GM23338 (cell line): Measurements from ENCODE around the gene CTSK. TPM values are rescaled to one million over a fixed set of nuclear protein-coding genes. Genes with fewer than 3 reads are reported as not detected.
A peak's percentile ranks its signal among the peaks of the same experiment; 100 is the strongest.

Experiments used
- ATAC-seq: fragments of 200-7000 bp; cut with Tn5 transposase; 3 replicates; pipeline ENCODE4 v1.9.1; 2020
- DNase-seq: peaks from one replicate; pipeline ENCODE4 v3.0.0-alpha.2; 2015; ENCODE audit warnings: low spot score
- H2AFZ ChIP-seq: fragments of 200-600 bp; sonication (generic); 2 replicates; pipeline ENCODE4 v1.8.0; 2016; ENCODE audit warnings: antibody characterized with exemption, mild to moderate bottlenecking, moderate library complexity
- H3F3A ChIP-seq: fragments of 200-600 bp; sonication (generic); replicated peaks from 2 replicates; pipeline ENCODE4 v1.8.0; 2017; ENCODE audit warnings: antibody characterized with exemption, mixed run types, low read depth
- H3K27ac ChIP-seq: fragments of 200-600 bp; sonication (generic); 2 replicates; pipeline ENCODE4 v1.6.1; 2016; ENCODE audit warnings: low read depth
- H3K27me3 ChIP-seq: fragments of 200-600 bp; sonication (generic); 2 replicates; pipeline ENCODE4 v1.8.0; 2016; ENCODE audit warnings: mild to moderate bottlenecking, mixed run types, moderate library complexity; ENCODE audit not compliant: insufficient read depth
- H3K36me3 ChIP-seq: fragments of 200-600 bp; sonication (generic); 2 replicates; pipeline ENCODE4 v1.8.0; 2016; ENCODE audit warnings: mild to moderate bottlenecking; ENCODE audit not compliant: insufficient read depth
- H3K4me1 ChIP-seq: fragments of 200-600 bp; sonication (generic); 2 replicates; pipeline ENCODE4 v1.8.0; 2016; ENCODE audit warnings: mild to moderate bottlenecking, moderate library complexity; ENCODE audit not compliant: insufficient read depth
- H3K4me2 ChIP-seq: fragments of 200-600 bp; sonication (generic); 2 replicates; pipeline ENCODE4 v1.7.1; 2017; ENCODE audit warnings: mixed run types
- H3K4me3 ChIP-seq: fragments of 200-600 bp; sonication (generic); 2 replicates; pipeline ENCODE4 v1.6.1; 2016; ENCODE audit warnings: mixed run types
- H3K79me2 ChIP-seq: fragments of 200-600 bp; sonication (generic); replicated peaks from 2 replicates; pipeline ENCODE4 v1.8.0; 2017; ENCODE audit warnings: mild to moderate bottlenecking; ENCODE audit not compliant: insufficient read depth
- H3K9me2 ChIP-seq: fragments of 200-600 bp; sonication (generic); 2 replicates; pipeline ENCODE4 v1.8.0; 2017; ENCODE audit not compliant: insufficient read depth
- H4K20me1 ChIP-seq: fragments of 200-600 bp; sonication (generic); replicated peaks from 2 replicates; pipeline ENCODE4 v1.8.0; 2017; ENCODE audit warnings: mild to moderate bottlenecking; ENCODE audit not compliant: insufficient read depth
- H3K27ac Mint-ChIP-seq: 2 replicates; pipeline ENCODE4 v1.8.0; 2020; ENCODE audit warnings: inconsistent platforms, mild to moderate bottlenecking, moderate library complexity, mixed read lengths
- H3K27me3 Mint-ChIP-seq: 3 replicates; pipeline ENCODE4 v1.8.0; 2022; ENCODE audit warnings: low read depth, mild to moderate bottlenecking, moderate library complexity, mixed read lengths, inconsistent platforms; ENCODE audit not compliant: insufficient read depth, poor library complexity
- H3K36me3 Mint-ChIP-seq: 3 replicates; pipeline ENCODE4 v1.8.0; 2021; ENCODE audit warnings: low read depth, mild to moderate bottlenecking, inconsistent platforms, moderate library complexity, mixed read lengths
- H3K4me1 Mint-ChIP-seq: 3 replicates; pipeline ENCODE4 v1.8.0; 2020; ENCODE audit warnings: mild to moderate bottlenecking, inconsistent platforms, mixed read lengths
- H3K4me3 Mint-ChIP-seq: 3 replicates; pipeline ENCODE4 v1.8.0; 2021; ENCODE audit warnings: moderate library complexity, mild to moderate bottlenecking, inconsistent platforms, mixed read lengths
- H3K9me3 Mint-ChIP-seq: 3 replicates; pipeline ENCODE4 v1.8.0; 2020; ENCODE audit warnings: moderate library complexity, mild to moderate bottlenecking, inconsistent platforms, mixed read lengths
- CREB1 ChIP-seq: fragments of 250-450 bp; sonication (Bioruptor Pico); IDR thresholded peaks from 2 replicates; pipeline ENCODE4 v1.5.0; 2020; ENCODE audit warnings: low read depth, mild to moderate bottlenecking, moderate library complexity
- EZH2 ChIP-seq: fragments of 200-600 bp; sonication (generic); IDR thresholded peaks from one replicate; pipeline ENCODE4 v1.8.0; 2017; ENCODE audit warnings: antibody characterized with exemption, mild to moderate bottlenecking, low read depth; ENCODE audit not compliant: unreplicated experiment
- EZH2phosphoT487 ChIP-seq: fragments of 200-600 bp; sonication (generic); IDR thresholded peaks from one replicate; pipeline ENCODE4 v1.8.1; 2018; ENCODE audit warnings: antibody characterized with exemption; ENCODE audit not compliant: unreplicated experiment
- JUNB ChIP-seq: IDR thresholded peaks from one replicate; pipeline ENCODE4 v1.6.1; 2016; ENCODE audit warnings: antibody characterized with exemption; ENCODE audit not compliant: unreplicated experiment
- NANOG ChIP-seq: IDR thresholded peaks from 2 replicates; pipeline ENCODE4 v1.6.1; 2016; ENCODE audit warnings: antibody characterized with exemption, borderline replicate concordance
- POLR2AphosphoS5 ChIP-seq: IDR thresholded peaks from 2 replicates; pipeline ENCODE4 v1.6.1; 2016; ENCODE audit warnings: antibody characterized with exemption, low read depth
- STAT1 ChIP-seq: IDR thresholded peaks from one replicate; pipeline ENCODE4 v1.6.1; 2016; ENCODE audit warnings: antibody characterized with exemption; ENCODE audit not compliant: unreplicated experiment
- ZNF114 ChIP-seq: fragments of 250-450 bp; sonication (Bioruptor Pico); IDR thresholded peaks from 2 replicates; pipeline ENCODE4 v1.5.0; 2020; ENCODE audit warnings: mild to moderate bottlenecking, moderate library complexity
- ZNF331 ChIP-seq: fragments of 250-450 bp; sonication (Bioruptor Pico); IDR thresholded peaks from 2 replicates; pipeline ENCODE4 v1.5.0; 2020; ENCODE audit warnings: low read depth, mild to moderate bottlenecking, moderate library complexity
- polyA plus RNA-seq: library from polyadenylated mRNA; unstranded; fragments of >200 nt; fragmentation: Nextera tagmentation; extraction: Ambion mirVana; gene quantifications from 2 replicates; pipeline ENCODE4 v1.2.1, GENCODE V29; 2016
- total RNA-seq: library from RNA; depleted of rRNA; stranded (reverse); fragments of >200 nt; shearing (Covaris generic); gene quantifications from 2 replicates; pipeline ENCODE4 v1.2.3, GENCODE V29; 2014
- TF ChIP-seq, protein P1 (sequence below), 2 experiments: fragments of 200-600 bp in 1 of 2; sonication (generic) in 1 of 2; conservative IDR thresholded peaks; 2 replicates each; pipeline versions ENCODE4 v1.5.1 to v1.6.1; 2016 to 2017; ENCODE audit warnings: antibody characterized with exemption in 2 of 2, low read depth in 2 of 2, mild to moderate bottlenecking in 2 of 2, moderate library complexity in 1 of 2
- TF ChIP-seq, protein P2 (sequence below): IDR thresholded peaks from 2 replicates; pipeline ENCODE4 v1.6.1; 2016; ENCODE audit warnings: antibody characterized with exemption
- TF ChIP-seq, protein P3 (sequence below): IDR thresholded peaks from one replicate; pipeline ENCODE4 v1.6.1; 2018; ENCODE audit warnings: antibody characterized with exemption; ENCODE audit not compliant: unreplicated experiment

The CTSK gene
- total and polyA plus RNA-seq, 2 experiments from 2014 or later = 2.8 to 3.3 TPM

DNA sequence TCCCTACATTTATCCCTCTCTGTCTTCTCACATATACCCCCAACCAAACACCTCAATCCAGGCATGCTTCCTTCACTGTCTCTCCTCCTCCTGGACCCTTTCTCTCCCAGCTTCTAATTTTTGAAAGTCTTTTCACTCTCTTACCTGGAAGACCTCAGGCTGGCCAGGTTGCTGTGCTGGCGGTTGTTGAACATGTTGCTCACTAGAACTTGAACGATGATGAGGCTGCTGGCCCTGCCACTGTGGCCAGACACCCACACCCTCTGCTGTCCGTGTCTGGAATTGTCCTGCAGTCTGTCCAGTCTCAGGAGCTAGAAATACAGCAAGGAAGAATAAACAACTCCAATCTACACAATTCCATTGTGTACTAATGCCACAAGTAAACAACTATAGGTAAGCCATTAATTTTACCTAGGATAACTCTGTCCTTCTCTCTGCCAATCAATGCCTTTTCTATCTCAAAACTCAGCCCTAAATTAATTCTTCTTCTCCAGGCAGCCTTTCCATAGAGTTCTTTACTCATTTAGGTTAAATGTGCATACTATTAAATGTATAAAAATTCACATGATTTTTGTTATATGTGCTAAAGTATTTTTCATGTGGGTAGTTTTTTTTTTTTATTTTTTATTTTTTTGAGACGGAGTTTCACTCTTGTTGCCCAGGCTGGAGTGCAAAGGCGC, 5.1 kb upstream of the CTSK start:
- H3F3A ChIP-seq = no peaks in the 10 kb centered on the region
- Mint-ChIP-seq H3K27me3 (no peaks in the 10 kb centered on the region), H3K4me3 (no peak overlapping the region), H3K9me3 (no peaks in the 10 kb centered on the region), H3K36me3 (peaks cover 25% of the 10 kb centered on the region), H3K27ac (no peak overlapping the region), H3K4me1 (peaks cover 4% of the 10 kb centered on the region; the same call in 2 of the 3 replicates)
- ATAC-seq (peak; percentile 87), DNase-seq (peak; percentile 64)
- H3K36me3 ChIP-seq = peaks cover 20% of the 10 kb centered on the region
- TF ChIP-seq, protein P1, sequence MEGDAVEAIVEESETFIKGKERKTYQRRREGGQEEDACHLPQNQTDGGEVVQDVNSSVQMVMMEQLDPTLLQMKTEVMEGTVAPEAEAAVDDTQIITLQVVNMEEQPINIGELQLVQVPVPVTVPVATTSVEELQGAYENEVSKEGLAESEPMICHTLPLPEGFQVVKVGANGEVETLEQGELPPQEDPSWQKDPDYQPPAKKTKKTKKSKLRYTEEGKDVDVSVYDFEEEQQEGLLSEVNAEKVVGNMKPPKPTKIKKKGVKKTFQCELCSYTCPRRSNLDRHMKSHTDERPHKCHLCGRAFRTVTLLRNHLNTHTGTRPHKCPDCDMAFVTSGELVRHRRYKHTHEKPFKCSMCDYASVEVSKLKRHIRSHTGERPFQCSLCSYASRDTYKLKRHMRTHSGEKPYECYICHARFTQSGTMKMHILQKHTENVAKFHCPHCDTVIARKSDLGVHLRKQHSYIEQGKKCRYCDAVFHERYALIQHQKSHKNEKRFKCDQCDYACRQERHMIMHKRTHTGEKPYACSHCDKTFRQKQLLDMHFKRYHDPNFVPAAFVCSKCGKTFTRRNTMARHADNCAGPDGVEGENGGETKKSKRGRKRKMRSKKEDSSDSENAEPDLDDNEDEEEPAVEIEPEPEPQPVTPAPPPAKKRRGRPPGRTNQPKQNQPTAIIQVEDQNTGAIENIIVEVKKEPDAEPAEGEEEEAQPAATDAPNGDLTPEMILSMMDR (conservative IDR thresholded peaks at IDR 0.05; ENCODE audit: low read depth in 2 of 2) = peak; percentile 72 to 81
- no peak for TF ChIP-seq POLR2AphosphoS5
- H3K9me2 ChIP-seq = no peaks in the 10 kb centered on the region
- H3K27ac ChIP-seq = no peak overlapping the region
- peaks cover 5% of the 10 kb centered on the region for H3K4me1 ChIP-seq
- no peak overlapping the region for H3K4me2 ChIP-seq
- no peaks in the 10 kb centered on the region for H3K79me2 ChIP-seq
- no peak overlapping the region for H2AFZ ChIP-seq
- no peaks in the 10 kb centered on the region for H4K20me1 ChIP-seq
- no peak overlapping the region for H3K4me3 ChIP-seq
- H3K27me3 ChIP-seq = no peaks in the 10 kb centered on the region

DNA sequence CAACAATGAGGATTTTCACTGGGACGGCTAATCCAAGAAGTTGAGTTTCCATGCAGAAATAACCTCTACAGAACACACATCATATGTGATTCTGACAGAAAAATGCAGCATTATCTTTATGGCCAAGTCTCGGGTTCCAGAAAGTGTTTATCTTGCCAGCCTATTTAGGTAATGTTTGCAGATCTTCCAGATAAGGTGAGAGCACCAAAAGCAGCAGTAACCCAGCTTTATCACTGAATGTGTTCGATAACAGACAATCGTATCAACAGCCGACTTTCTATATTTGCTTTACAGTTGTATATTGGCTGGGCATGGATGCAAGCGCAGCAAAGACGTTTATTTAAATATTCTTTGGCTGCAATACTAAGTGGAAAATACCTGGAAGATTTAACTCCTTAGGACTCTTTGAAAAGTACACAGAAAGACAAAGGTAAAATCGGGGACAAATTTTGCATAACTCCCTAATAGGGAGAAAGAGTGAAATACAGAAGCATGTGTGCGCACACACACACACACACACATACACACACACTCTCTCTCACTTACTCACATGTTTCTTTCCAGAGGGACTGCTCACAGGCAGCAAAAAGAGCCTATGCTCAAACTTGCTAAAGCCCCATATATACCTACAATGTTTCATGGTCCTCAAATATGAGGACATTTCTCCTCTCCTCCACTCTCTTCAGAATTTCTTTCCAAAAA, 3.0 kb upstream of the CTSK start:
- H3K4me3 ChIP-seq = no peak overlapping the region
- Mint-ChIP-seq H3K27me3 (peaks cover 2% of the 10 kb centered on the region), H3K4me3 (no peak overlapping the region), H3K27ac (no peak overlapping the region), H3K9me3 (no peaks in the 10 kb centered on the region), H3K36me3 (peaks cover 11% of the 10 kb centered on the region), H3K4me1 (peaks cover 24% of the 10 kb centered on the region)
- TF ChIP-seq, protein P2, sequence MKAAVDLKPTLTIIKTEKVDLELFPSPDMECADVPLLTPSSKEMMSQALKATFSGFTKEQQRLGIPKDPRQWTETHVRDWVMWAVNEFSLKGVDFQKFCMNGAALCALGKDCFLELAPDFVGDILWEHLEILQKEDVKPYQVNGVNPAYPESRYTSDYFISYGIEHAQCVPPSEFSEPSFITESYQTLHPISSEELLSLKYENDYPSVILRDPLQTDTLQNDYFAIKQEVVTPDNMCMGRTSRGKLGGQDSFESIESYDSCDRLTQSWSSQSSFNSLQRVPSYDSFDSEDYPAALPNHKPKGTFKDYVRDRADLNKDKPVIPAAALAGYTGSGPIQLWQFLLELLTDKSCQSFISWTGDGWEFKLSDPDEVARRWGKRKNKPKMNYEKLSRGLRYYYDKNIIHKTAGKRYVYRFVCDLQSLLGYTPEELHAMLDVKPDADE = no peak
- TF ChIP-seq EZH2 (no peak), POLR2AphosphoS5 (no peak), NANOG (no peak), ZNF331 (no peak), STAT1 (no peak), EZH2phosphoT487 (no peak), ZNF114 (CRISPR knock-in tag) (no peak), JUNB (no peak), CREB1 (CRISPR knock-in tag) (no peak)
- TF ChIP-seq, protein P3, sequence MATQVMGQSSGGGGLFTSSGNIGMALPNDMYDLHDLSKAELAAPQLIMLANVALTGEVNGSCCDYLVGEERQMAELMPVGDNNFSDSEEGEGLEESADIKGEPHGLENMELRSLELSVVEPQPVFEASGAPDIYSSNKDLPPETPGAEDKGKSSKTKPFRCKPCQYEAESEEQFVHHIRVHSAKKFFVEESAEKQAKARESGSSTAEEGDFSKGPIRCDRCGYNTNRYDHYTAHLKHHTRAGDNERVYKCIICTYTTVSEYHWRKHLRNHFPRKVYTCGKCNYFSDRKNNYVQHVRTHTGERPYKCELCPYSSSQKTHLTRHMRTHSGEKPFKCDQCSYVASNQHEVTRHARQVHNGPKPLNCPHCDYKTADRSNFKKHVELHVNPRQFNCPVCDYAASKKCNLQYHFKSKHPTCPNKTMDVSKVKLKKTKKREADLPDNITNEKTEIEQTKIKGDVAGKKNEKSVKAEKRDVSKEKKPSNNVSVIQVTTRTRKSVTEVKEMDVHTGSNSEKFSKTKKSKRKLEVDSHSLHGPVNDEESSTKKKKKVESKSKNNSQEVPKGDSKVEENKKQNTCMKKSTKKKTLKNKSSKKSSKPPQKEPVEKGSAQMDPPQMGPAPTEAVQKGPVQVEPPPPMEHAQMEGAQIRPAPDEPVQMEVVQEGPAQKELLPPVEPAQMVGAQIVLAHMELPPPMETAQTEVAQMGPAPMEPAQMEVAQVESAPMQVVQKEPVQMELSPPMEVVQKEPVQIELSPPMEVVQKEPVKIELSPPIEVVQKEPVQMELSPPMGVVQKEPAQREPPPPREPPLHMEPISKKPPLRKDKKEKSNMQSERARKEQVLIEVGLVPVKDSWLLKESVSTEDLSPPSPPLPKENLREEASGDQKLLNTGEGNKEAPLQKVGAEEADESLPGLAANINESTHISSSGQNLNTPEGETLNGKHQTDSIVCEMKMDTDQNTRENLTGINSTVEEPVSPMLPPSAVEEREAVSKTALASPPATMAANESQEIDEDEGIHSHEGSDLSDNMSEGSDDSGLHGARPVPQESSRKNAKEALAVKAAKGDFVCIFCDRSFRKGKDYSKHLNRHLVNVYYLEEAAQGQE = no peak
- no peak overlapping the region for H3K4me2 ChIP-seq
- H3F3A ChIP-seq = no peaks in the 10 kb centered on the region
- no peaks in the 10 kb centered on the region for H4K20me1 ChIP-seq
- ATAC-seq (no peak), DNase-seq (no peak)
- H3K4me1 ChIP-seq = peaks cover 26% of the 10 kb centered on the region
- H3K36me3 ChIP-seq = peaks cover 20% of the 10 kb centered on the region
- no peak overlapping the region for H3K27ac ChIP-seq
- H2AFZ ChIP-seq = no peak overlapping the region
- H3K9me2 ChIP-seq = no peaks in the 10 kb centered on the region
- no peaks in the 10 kb centered on the region for H3K27me3 ChIP-seq
- H3K79me2 ChIP-seq = no peaks in the 10 kb centered on the region
